GM12892 (cell line): ENCODE results near the gene EVC2.

Experiments
- POLR2AphosphoS5 ChIP-seq: IDR thresholded peaks from 2 replicates; pipeline ENCODE4 v1.6.1; 2011; ENCODE audit warnings: low read depth, low read length, control low read depth
- TAF1 ChIP-seq: IDR thresholded peaks from 2 replicates; pipeline ENCODE4 v1.6.1; 2011; ENCODE audit warnings: low read depth, mild to moderate bottlenecking, control low read depth, low read length, borderline replicate concordance

DNA sequence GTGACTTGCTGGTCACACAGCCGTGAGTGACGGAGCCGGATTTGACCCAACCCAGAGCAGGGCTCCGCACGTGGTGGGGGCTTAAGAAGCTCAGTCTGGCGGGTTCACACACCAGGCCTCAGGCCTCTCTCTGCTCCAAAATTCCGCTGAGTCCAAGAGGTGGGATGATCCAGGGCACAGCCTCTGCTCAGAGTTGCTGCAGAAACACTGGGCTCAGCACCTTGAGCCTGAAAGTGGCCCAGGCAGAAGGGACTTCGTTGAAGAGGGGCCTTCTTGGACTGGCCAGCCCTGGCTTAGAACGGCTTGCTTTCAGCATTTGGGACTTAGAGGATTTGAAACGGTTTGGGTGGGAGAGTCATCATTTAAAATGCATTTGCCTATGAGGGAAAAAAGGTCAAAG lies 23.8 kb upstream of the EVC2 start:
- TF ChIP-seq POLR2AphosphoS5 (no peak), TAF1 (no peak)
